DND-41 (cell line): Measurements from ENCODE around the gene NTN1.

ENCODE experiments used
- ATAC-seq: fragments of 200-7000 bp; cut with Tn5 transposase; 3 replicates; pipeline ENCODE4 v1.9.1; 2021; ENCODE audit warnings: low read depth; ENCODE audit not compliant: insufficient read depth
- DNase-seq: peaks from one replicate; pipeline ENCODE4 v3.0.0-alpha.2; 2020
- H2AFZ ChIP-seq: 2 replicates; pipeline ENCODE4 v1.6.0; 2012; ENCODE audit warnings: low read depth, low read length
- H3K27ac ChIP-seq: 2 replicates; pipeline ENCODE4 v1.5.1; 2012; ENCODE audit warnings: low read length, inconsistent platforms
- H3K27me3 ChIP-seq: fragments of 200-600 bp; sonication (generic); 2 replicates; pipeline ENCODE4 v1.6.0; 2012; ENCODE audit warnings: low read length, mild to moderate bottlenecking, inconsistent platforms; ENCODE audit not compliant: insufficient read depth, poor library complexity
- H3K36me3 ChIP-seq: 2 replicates; pipeline ENCODE4 v1.5.1; 2012; ENCODE audit warnings: low read length, inconsistent platforms; ENCODE audit not compliant: insufficient read depth
- H3K4me1 ChIP-seq: 2 replicates; pipeline ENCODE4 v1.5.1; 2012; ENCODE audit warnings: mild to moderate bottlenecking, low read length; ENCODE audit not compliant: insufficient read depth
- H3K4me2 ChIP-seq: 2 replicates; pipeline ENCODE4 v1.6.0; 2012; ENCODE audit warnings: mild to moderate bottlenecking, moderate library complexity, low read length, inconsistent platforms; ENCODE audit not compliant: insufficient read depth
- H3K4me3 ChIP-seq, 2 experiments: fragments of 200-600 bp in 1 of 2; shearing (Covaris generic) in 1 of 2; 2 replicates each; pipeline ENCODE4 v1.5.1; 2012 to 2016; ENCODE audit warnings: inconsistent platforms in 2 of 2, low read length in 2 of 2, mild to moderate bottlenecking in 2 of 2, low read depth in 1 of 2, moderate library complexity in 1 of 2
- H3K79me2 ChIP-seq: 2 replicates; pipeline ENCODE4 v1.6.0; 2012; ENCODE audit warnings: low read length, inconsistent platforms; ENCODE audit not compliant: insufficient read depth
- H3K9ac ChIP-seq: 2 replicates; pipeline ENCODE4 v1.6.0; 2012; ENCODE audit warnings: low read depth, mild to moderate bottlenecking, inconsistent platforms, low read length, moderate library complexity
- H3K9me3 ChIP-seq: 2 replicates; pipeline ENCODE4 v1.5.1; 2012; ENCODE audit warnings: low read length, moderate library complexity, mild to moderate bottlenecking, inconsistent platforms; ENCODE audit not compliant: insufficient read depth, severe bottlenecking
- H4K20me1 ChIP-seq: 2 replicates; pipeline ENCODE4 v1.6.0; 2012; ENCODE audit warnings: low read length; ENCODE audit not compliant: insufficient read depth
- EZH2 ChIP-seq: IDR thresholded peaks from 3 replicates; pipeline ENCODE4 v1.6.1; 2012; ENCODE audit warnings: borderline replicate concordance, low read depth, mild to moderate bottlenecking, moderate library complexity, low read length, inconsistent platforms; ENCODE audit not compliant: severe bottlenecking
- TF ChIP-seq, protein P1 (sequence below): IDR thresholded peaks from 2 replicates; pipeline ENCODE4 v1.5.1; 2012; ENCODE audit warnings: borderline replicate concordance, low read length, moderate library complexity, mild to moderate bottlenecking; ENCODE audit not compliant: poor library complexity, severe bottlenecking; ENCODE audit errors: extremely low read depth

The NTN1 gene

DNA sequence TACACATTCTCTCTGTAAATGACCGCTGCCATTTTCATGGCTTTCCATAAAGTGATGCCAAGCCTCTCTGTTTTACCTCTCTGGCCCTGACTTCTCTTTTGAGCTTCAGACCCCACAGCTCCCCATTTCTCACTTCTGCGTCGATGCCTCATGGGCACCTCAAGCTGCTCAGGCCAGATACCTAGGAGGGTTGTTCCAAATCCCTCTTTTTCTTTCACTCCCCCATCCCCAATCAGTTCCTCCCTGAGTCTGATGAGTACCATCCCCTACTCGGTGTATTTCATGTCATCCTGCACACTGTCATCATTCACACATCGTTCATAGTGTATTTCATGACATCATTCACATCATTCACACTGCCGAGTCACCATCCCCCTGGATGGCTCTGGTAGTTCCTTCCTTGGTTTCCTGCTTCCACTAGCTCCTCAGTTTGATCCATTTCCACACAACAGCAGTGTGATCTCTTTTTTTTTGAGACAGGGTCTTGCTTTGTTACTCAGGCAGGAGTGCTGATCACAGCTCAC is 43.1 kb downstream of the NTN1 start:
- Histone ChIP-seq H4K20me1 (no peaks in the 10 kb centered on the region), H3K27ac (no peak overlapping the region), H3K9me3 (no peaks in the 10 kb centered on the region), H3K36me3 (no peaks in the 10 kb centered on the region), H3K79me2 (no peaks in the 10 kb centered on the region), H2AFZ (no peak overlapping the region), H3K4me3 (no peak overlapping the region), H3K4me2 (no peak overlapping the region), H3K27me3 (no peaks in the 10 kb centered on the region), H3K4me1 (no peaks in the 10 kb centered on the region), H3K9ac (no peak overlapping the region)
- ATAC-seq, result no peak
- DNase-seq, result no peak
- TF ChIP-seq, protein P1, sequence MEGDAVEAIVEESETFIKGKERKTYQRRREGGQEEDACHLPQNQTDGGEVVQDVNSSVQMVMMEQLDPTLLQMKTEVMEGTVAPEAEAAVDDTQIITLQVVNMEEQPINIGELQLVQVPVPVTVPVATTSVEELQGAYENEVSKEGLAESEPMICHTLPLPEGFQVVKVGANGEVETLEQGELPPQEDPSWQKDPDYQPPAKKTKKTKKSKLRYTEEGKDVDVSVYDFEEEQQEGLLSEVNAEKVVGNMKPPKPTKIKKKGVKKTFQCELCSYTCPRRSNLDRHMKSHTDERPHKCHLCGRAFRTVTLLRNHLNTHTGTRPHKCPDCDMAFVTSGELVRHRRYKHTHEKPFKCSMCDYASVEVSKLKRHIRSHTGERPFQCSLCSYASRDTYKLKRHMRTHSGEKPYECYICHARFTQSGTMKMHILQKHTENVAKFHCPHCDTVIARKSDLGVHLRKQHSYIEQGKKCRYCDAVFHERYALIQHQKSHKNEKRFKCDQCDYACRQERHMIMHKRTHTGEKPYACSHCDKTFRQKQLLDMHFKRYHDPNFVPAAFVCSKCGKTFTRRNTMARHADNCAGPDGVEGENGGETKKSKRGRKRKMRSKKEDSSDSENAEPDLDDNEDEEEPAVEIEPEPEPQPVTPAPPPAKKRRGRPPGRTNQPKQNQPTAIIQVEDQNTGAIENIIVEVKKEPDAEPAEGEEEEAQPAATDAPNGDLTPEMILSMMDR, result no peak
- TF ChIP-seq EZH2, result no peak

DNA sequence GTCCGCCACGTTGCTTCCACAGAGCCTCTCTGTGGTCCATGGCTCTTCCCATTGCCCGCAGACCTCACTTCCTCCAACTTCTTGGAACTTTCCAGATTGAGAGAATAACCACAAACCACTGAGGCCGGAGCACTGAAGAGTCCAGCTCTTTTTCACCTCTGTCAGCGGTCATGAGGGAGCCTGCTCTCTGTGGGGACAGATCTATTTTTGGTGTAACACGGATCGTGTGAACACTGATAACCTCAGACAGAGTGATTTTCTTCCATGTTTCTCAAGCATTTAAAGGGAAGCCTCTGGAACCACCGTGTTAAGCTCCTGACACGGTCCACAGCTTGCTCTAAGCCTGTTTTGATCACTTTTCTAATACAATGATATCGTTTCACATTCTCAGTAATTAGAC is 49.7 kb downstream of the NTN1 start:
- no peak overlapping the region for H2AFZ ChIP-seq
- no peaks in the 10 kb centered on the region for H3K4me1 ChIP-seq
- H3K9me3 ChIP-seq, result no peaks in the 10 kb centered on the region
- H3K4me3 ChIP-seq, result no peak overlapping the region
- H3K36me3 ChIP-seq, result no peaks in the 10 kb centered on the region
- TF ChIP-seq, protein P1, result no peak
- TF ChIP-seq EZH2, result no peak
- no peaks in the 10 kb centered on the region for H4K20me1 ChIP-seq
- H3K27me3 ChIP-seq, result no peaks in the 10 kb centered on the region
- no peak for DNase-seq
- no peak overlapping the region for H3K4me2 ChIP-seq
- ATAC-seq, result no peak
- no peak overlapping the region for H3K9ac ChIP-seq
- H3K27ac ChIP-seq, result no peak overlapping the region
- H3K79me2 ChIP-seq, result no peaks in the 10 kb centered on the region

DNA sequence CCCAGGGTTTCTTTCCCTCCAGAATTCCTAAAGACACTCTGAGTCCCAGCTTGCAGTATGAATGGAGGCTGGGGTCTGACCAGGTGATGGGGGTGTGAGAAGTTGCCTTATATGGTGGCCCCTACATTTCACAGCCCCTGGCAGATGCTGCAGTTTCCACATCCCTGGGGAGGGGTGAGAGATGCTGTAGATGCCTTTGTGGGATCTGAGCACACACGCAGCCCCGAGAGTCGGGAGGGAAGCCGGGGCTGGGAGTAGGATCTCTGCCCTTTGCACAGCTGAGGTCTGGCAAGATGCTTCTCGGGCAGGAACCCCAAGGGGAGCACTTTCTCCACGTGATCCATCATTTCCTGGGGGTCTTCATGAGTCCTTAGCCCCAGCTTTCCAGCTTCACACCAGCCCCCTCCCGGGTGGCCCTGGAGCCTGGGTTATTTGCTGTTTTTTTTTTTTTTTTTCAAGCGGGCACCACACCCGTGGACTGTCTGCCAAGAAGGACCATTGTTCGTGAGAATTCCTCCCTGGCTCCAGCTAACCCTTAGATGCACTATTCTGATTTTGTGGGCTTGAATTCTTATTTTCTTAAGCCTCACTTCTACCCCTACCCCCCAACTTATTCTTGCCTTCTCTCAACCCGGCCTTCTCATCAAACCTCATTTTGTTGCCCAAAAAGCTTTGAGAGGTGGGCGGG is 50.6 kb downstream of the NTN1 start:
- Histone ChIP-seq H2AFZ (no peak overlapping the region), H3K36me3 (no peaks in the 10 kb centered on the region), H3K27me3 (no peaks in the 10 kb centered on the region), H3K79me2 (no peaks in the 10 kb centered on the region), H3K27ac (no peak overlapping the region), H3K4me2 (no peak overlapping the region), H3K4me1 (no peaks in the 10 kb centered on the region), H3K9ac (no peak overlapping the region), H3K9me3 (no peaks in the 10 kb centered on the region), H3K4me3 (no peak overlapping the region), H4K20me1 (no peaks in the 10 kb centered on the region)
- no peak for ATAC-seq
- no peak for TF ChIP-seq EZH2
- TF ChIP-seq, protein P1, result no peak
- no peak for DNase-seq
